Endodermal cell (in vitro differentiated cells): ENCODE measurements around the gene VPS35L. TPM values are rescaled to one million over a fixed set of nuclear protein-coding genes. Genes with fewer than 3 reads are reported as not detected.

Experiments used
- DNase-seq: peaks from one replicate; pipeline ENCODE4 v3.0.0-alpha.2; 2017
- H3K27ac ChIP-seq: 2 replicates; pipeline ENCODE4 v1.5.1; 2013; ENCODE audit warnings: mild to moderate bottlenecking, low read depth, low read length, moderate library complexity
- H3K27me3 ChIP-seq: 2 replicates; pipeline ENCODE4 v1.6.1; 2013; ENCODE audit warnings: mild to moderate bottlenecking, low read length, moderate library complexity; ENCODE audit not compliant: insufficient read depth, control insufficient read depth, poor library complexity, severe bottlenecking
- H3K36me3 ChIP-seq: 2 replicates; pipeline ENCODE4 v1.7.0; 2013; ENCODE audit warnings: mild to moderate bottlenecking, low read length, moderate library complexity; ENCODE audit not compliant: control insufficient read depth, insufficient read depth
- H3K4me1 ChIP-seq: one replicate; pipeline ENCODE4 v1.7.0; 2013; ENCODE audit warnings: low read length; ENCODE audit not compliant: control insufficient read depth, insufficient read depth
- H3K4me3 ChIP-seq: 2 replicates; pipeline ENCODE4 v1.5.1; 2013; ENCODE audit warnings: mild to moderate bottlenecking, low read length, moderate library complexity
- H3K9ac ChIP-seq: 2 replicates; pipeline ENCODE4 v1.6.1; 2013; ENCODE audit warnings: mild to moderate bottlenecking, low read length, moderate library complexity; ENCODE audit not compliant: poor library complexity, severe bottlenecking; ENCODE audit errors: extremely low read depth
- H3K9me3 ChIP-seq: 2 replicates; pipeline ENCODE4 v1.6.1; 2013; ENCODE audit warnings: mild to moderate bottlenecking, low read length, moderate library complexity; ENCODE audit not compliant: control insufficient read depth
- H3K27ac Mint-ChIP-seq: 2 replicates; pipeline ENCODE4 v1.8.0; 2020; ENCODE audit warnings: mixed read lengths
- H3K27me3 Mint-ChIP-seq: 2 replicates; pipeline ENCODE4 v1.8.0; 2021; ENCODE audit warnings: mild to moderate bottlenecking, mixed read lengths; ENCODE audit not compliant: insufficient read depth
- H3K36me3 Mint-ChIP-seq: 2 replicates; pipeline ENCODE4 v1.8.0; 2020; ENCODE audit warnings: low read depth, mixed read lengths
- H3K4me1 Mint-ChIP-seq: 2 replicates; pipeline ENCODE4 v1.8.0; 2020; ENCODE audit warnings: mixed read lengths
- H3K4me3 Mint-ChIP-seq: 2 replicates; pipeline ENCODE4 v1.8.0; 2020; ENCODE audit warnings: mild to moderate bottlenecking, moderate library complexity, mixed read lengths
- H3K9me3 Mint-ChIP-seq: 2 replicates; pipeline ENCODE4 v1.8.0; 2020; ENCODE audit warnings: mild to moderate bottlenecking, mixed read lengths
- CTCF ChIP-seq: fragments of 200-600 bp; sonication (generic); conservative IDR thresholded peaks from 2 replicates; pipeline ENCODE4 v1.5.0; 2021; ENCODE audit warnings: antibody characterized with exemption, mild to moderate bottlenecking
- WGBS, 2 experiments: methylation state at CpG; one replicate each; pipeline versions ENCODE4 v1.1.5 to v1.1.7; 2013; ENCODE audit warnings: missing lambda C conversion rate in 2 of 2, mixed read lengths in 1 of 2; ENCODE audit not compliant: insufficient coverage in 1 of 2, insufficient read length in 1 of 2; 5-methylcytosine and 5-hydroxymethylcytosine counted together
- total RNA-seq, 2 donors: library from RNA; stranded (reverse); fragmentation: NEBNext Ultra II Directional in 1 of 2; extraction: Animal tissue kit (Norgen Biotek cat#: 25700) in 1 of 2; gene quantifications; 2 replicates in 1 of 2; 3 replicates in 1 of 2; pipeline ENCODE4 v1.2.1, GENCODE V29; 2021

VPS35L gene
- total RNA-seq, 2 donors from 2014 or later, result 61.5 to 82.0 TPM

GRCh38 chr16:19524616-19525384 lies 30.7 kb upstream of the VPS35L start:
- Mint-ChIP-seq H3K27ac (peak overlapping the region; percentile 99), H3K27me3 (no peaks in the 10 kb centered on the region), H3K4me3 (peak overlapping the region; percentile 99), H3K9me3 (no peaks in the 10 kb centered on the region), H3K4me1 (peaks cover 33% of the 10 kb centered on the region), H3K36me3 (peaks cover 6% of the 10 kb centered on the region)
- TF ChIP-seq CTCF, result no peak
- H3K27ac ChIP-seq, result no peak overlapping the region
- no peaks in the 10 kb centered on the region for H3K4me1 ChIP-seq
- WGBS, 2 experiments, result 10 to 17% methylated on average over 15 to 19 of the region's 19 CpGs
- peaks cover 21% of the 10 kb centered on the region for H3K36me3 ChIP-seq
- no peak for DNase-seq
- H3K27me3 ChIP-seq, result no peaks in the 10 kb centered on the region
- H3K9ac ChIP-seq, result peak overlapping the region; percentile 76
- peak overlapping the region; percentile 87 for H3K4me3 ChIP-seq
- H3K9me3 ChIP-seq, result no peaks in the 10 kb centered on the region

GRCh38 chr16:19525385-19525723 lies 30.1 kb upstream of the VPS35L start:
- Histone ChIP-seq H3K27ac (no peak overlapping the region), H3K9ac (peak overlapping the region; percentile 76), H3K27me3 (no peaks in the 10 kb centered on the region), H3K9me3 (no peaks in the 10 kb centered on the region), H3K4me1 (no peaks in the 10 kb centered on the region), H3K4me3 (peak overlapping the region; percentile 87), H3K36me3 (peaks cover 26% of the 10 kb centered on the region)
- Mint-ChIP-seq H3K4me1 (peaks cover 33% of the 10 kb centered on the region), H3K9me3 (no peaks in the 10 kb centered on the region), H3K36me3 (peaks cover 12% of the 10 kb centered on the region), H3K27me3 (no peaks in the 10 kb centered on the region), H3K4me3 (peak overlapping the region; percentile 99), H3K27ac (peak overlapping the region; percentile 99)
- no CpG with 5 or more reads among the region's 2 CpGs for WGBS, 2 experiments
- TF ChIP-seq CTCF, result no peak
- DNase-seq, result no peak

- Histone ChIP-seq H3K9me3 (no peaks in the 10 kb centered on the region), H3K9ac (no peak overlapping the region), H3K4me3 (peak overlapping the region; percentile 41), H3K27me3 (no peaks in the 10 kb centered on the region), H3K36me3 (peaks cover 40% of the 10 kb centered on the region), H3K4me1 (no peaks in the 10 kb centered on the region), H3K27ac (no peak overlapping the region)
- WGBS, 2 experiments, result 100% methylated on average over 1 of the region's 1 CpG; no CpG with 5 or more reads in 1 of the 2 experiments
- DNase-seq, result no peak
- peaks cover 15% of the 10 kb centered on the region for H3K36me3 Mint-ChIP-seq
- peaks cover 25% of the 10 kb centered on the region for H3K4me1 Mint-ChIP-seq
- H3K9me3 Mint-ChIP-seq, result no peaks in the 10 kb centered on the region
- no peak overlapping the region for H3K4me3 Mint-ChIP-seq
- no peak overlapping the region for H3K27ac Mint-ChIP-seq
- no peak for TF ChIP-seq CTCF
- H3K27me3 Mint-ChIP-seq, result no peaks in the 10 kb centered on the region
Measured at GRCh38 chr16:19527161-19527560, 28.3 kb upstream of the VPS35L start.
